Hepatocyte (in vitro differentiated cells): ENCODE results near the gene PITPNB. TPM values are rescaled to one million over a fixed set of nuclear protein-coding genes. Genes with fewer than 3 reads are reported as not detected.

ENCODE experiments used
- DNase-seq: peaks from one replicate; pipeline ENCODE4 v3.0.0-alpha.2; 2016; ENCODE audit warnings: low spot score
- H2AFZ ChIP-seq: fragments of 200-600 bp; sonication (generic); 2 replicates; pipeline ENCODE4 v1.6.0; 2016; ENCODE audit warnings: antibody characterized with exemption, mild to moderate bottlenecking
- H3K27ac ChIP-seq: fragments of 200-600 bp; sonication (generic); 2 replicates; pipeline ENCODE4 v1.5.1; 2016; ENCODE audit warnings: mild to moderate bottlenecking
- H3K27me3 ChIP-seq: fragments of 200-600 bp; sonication (generic); 2 replicates; pipeline ENCODE4 v1.6.1; 2016
- H3K36me3 ChIP-seq: fragments of 200-600 bp; sonication (generic); replicated peaks from 2 replicates; pipeline ENCODE4 v1.5.1; 2016; ENCODE audit warnings: low read depth; ENCODE audit not compliant: insufficient read depth
- H3K4me1 ChIP-seq: fragments of 200-600 bp; sonication (generic); 2 replicates; pipeline ENCODE4 v1.5.1; 2016; ENCODE audit warnings: mild to moderate bottlenecking, moderate library complexity; ENCODE audit not compliant: insufficient read depth
- H3K4me2 ChIP-seq: fragments of 200-600 bp; sonication (generic); 2 replicates; pipeline ENCODE4 v1.6.0; 2016
- H3K4me3 ChIP-seq: fragments of 200-600 bp; sonication (generic); 2 replicates; pipeline ENCODE4 v1.5.1; 2016; ENCODE audit warnings: mild to moderate bottlenecking
- H3K79me2 ChIP-seq: fragments of 200-600 bp; sonication (generic); 2 replicates; pipeline ENCODE4 v1.6.0; 2017; ENCODE audit warnings: mild to moderate bottlenecking
- H3K9me2 ChIP-seq: fragments of 200-600 bp; sonication (generic); replicated peaks from 2 replicates; pipeline ENCODE4 v1.6.0; 2017; ENCODE audit warnings: mild to moderate bottlenecking; ENCODE audit not compliant: insufficient read depth
- H3K9me3 ChIP-seq: fragments of 200-600 bp; sonication (generic); 2 replicates; pipeline ENCODE4 v1.5.1; 2016; ENCODE audit warnings: low read depth, mild to moderate bottlenecking
- H4K20me1 ChIP-seq: fragments of 200-600 bp; sonication (generic); 2 replicates; pipeline ENCODE4 v1.6.0; 2016; ENCODE audit warnings: mild to moderate bottlenecking; ENCODE audit not compliant: insufficient read depth, poor library complexity, severe bottlenecking
- CTCF ChIP-seq: fragments of 200-600 bp; sonication (generic); IDR thresholded peaks from 2 replicates; pipeline ENCODE4 v1.5.1; 2016; ENCODE audit warnings: antibody characterized with exemption, mild to moderate bottlenecking; ENCODE audit not compliant: poor library complexity
- EZH2 ChIP-seq: fragments of 200-600 bp; sonication (generic); IDR thresholded peaks from 2 replicates; pipeline ENCODE4 v1.6.1; 2016; ENCODE audit warnings: antibody characterized with exemption, mild to moderate bottlenecking, borderline replicate concordance
- EZH2phosphoT487 ChIP-seq: fragments of 200-600 bp; sonication (generic); IDR thresholded peaks from one replicate; pipeline ENCODE4 v1.6.1; 2018; ENCODE audit warnings: antibody characterized with exemption, mild to moderate bottlenecking, low read depth, moderate library complexity; ENCODE audit not compliant: unreplicated experiment, severe bottlenecking
- WGBS: methylation state at CpG from one replicate; pipeline ENCODE4 v1.1.6; 2016; ENCODE audit warnings: low lambda C conversion rate; ENCODE audit errors: missing lambda C conversion rate; 5-methylcytosine and 5-hydroxymethylcytosine counted together
- polyA plus RNA-seq: library from polyadenylated mRNA; unstranded; fragments of >200 nt; fragmentation: Nextera tagmentation; extraction: Ambion mirVana; gene quantifications from 2 replicates; pipeline ENCODE4 v1.2.1, GENCODE V29; 2016
- total RNA-seq: library from RNA; depleted of rRNA; stranded (reverse); fragments of >200 nt; gene quantifications from 2 replicates; pipeline ENCODE4 v1.2.3, GENCODE V29; 2014

PITPNB gene
- total and polyA plus RNA-seq, 2 experiments from 2014 or later: 38.7 to 49.3 TPM

GRCh38 chr22:27829620-27830019 lies 89.4 kb downstream of the PITPNB start:
- DNase-seq: no peak
- H3K79me2 ChIP-seq: no peaks in the 10 kb centered on the region
- no peaks in the 10 kb centered on the region for H4K20me1 ChIP-seq
- H3K36me3 ChIP-seq: no peaks in the 10 kb centered on the region
- TF ChIP-seq CTCF (no peak), EZH2 (no peak)
- H3K4me1 ChIP-seq: no peaks in the 10 kb centered on the region
- no peaks in the 10 kb centered on the region for H3K27me3 ChIP-seq
- H3K9me2 ChIP-seq: no peaks in the 10 kb centered on the region
- no peak overlapping the region for H3K4me3 ChIP-seq
- 72% methylated on average over 3 of the region's 3 CpGs for WGBS
- H3K4me2 ChIP-seq: no peak overlapping the region
- no peaks in the 10 kb centered on the region for H3K9me3 ChIP-seq
- H3K27ac ChIP-seq: no peak overlapping the region
- no peak overlapping the region for H2AFZ ChIP-seq

- no peak overlapping the region for H3K27ac ChIP-seq
Observed at GRCh38 chr22:27827604-27828587, 91.2 kb downstream of the PITPNB start.

GRCh38 chr22:27825174-27825573 lies 93.9 kb downstream of the PITPNB start:
- no peak overlapping the region for H3K4me3 ChIP-seq
- no peaks in the 10 kb centered on the region for H3K4me1 ChIP-seq
- H4K20me1 ChIP-seq: no peaks in the 10 kb centered on the region
- H3K9me3 ChIP-seq: no peaks in the 10 kb centered on the region
- DNase-seq: no peak
- H3K9me2 ChIP-seq: no peaks in the 10 kb centered on the region
- no peaks in the 10 kb centered on the region for H3K36me3 ChIP-seq
- no peaks in the 10 kb centered on the region for H3K27me3 ChIP-seq
- H3K27ac ChIP-seq: no peak overlapping the region
- WGBS: 89% methylated on average over 6 of the region's 6 CpGs
- H2AFZ ChIP-seq: no peak overlapping the region
- H3K79me2 ChIP-seq: no peaks in the 10 kb centered on the region
- TF ChIP-seq EZH2phosphoT487 (no peak), EZH2 (no peak), CTCF (peak; percentile 8)
- no peak overlapping the region for H3K4me2 ChIP-seq

More at GRCh38 chr22:27827604-27828587, 91.2 kb downstream of the PITPNB start:
- Histone ChIP-seq H3K4me3 (no peak overlapping the region), H3K27me3 (no peaks in the 10 kb centered on the region), H3K9me3 (no peaks in the 10 kb centered on the region), H3K4me1 (no peaks in the 10 kb centered on the region), H3K4me2 (no peak overlapping the region), H2AFZ (no peak overlapping the region), H3K36me3 (no peaks in the 10 kb centered on the region), H4K20me1 (no peaks in the 10 kb centered on the region), H3K79me2 (no peaks in the 10 kb centered on the region), H3K9me2 (no peaks in the 10 kb centered on the region)
- no peak for DNase-seq
- 89% methylated on average over 23 of the region's 23 CpGs for WGBS
- TF ChIP-seq EZH2phosphoT487 (no peak), EZH2 (no peak)

GRCh38 chr22:27823221-27823620 lies 95.8 kb downstream of the PITPNB start:
- H3K36me3 ChIP-seq: no peaks in the 10 kb centered on the region
- no peak overlapping the region for H2AFZ ChIP-seq
- no peaks in the 10 kb centered on the region for H3K9me3 ChIP-seq
- no peaks in the 10 kb centered on the region for H3K4me1 ChIP-seq
- H4K20me1 ChIP-seq: no peaks in the 10 kb centered on the region
- no peaks in the 10 kb centered on the region for H3K9me2 ChIP-seq
- H3K4me2 ChIP-seq: no peak overlapping the region
- no peak overlapping the region for H3K4me3 ChIP-seq
- H3K27ac ChIP-seq: no peak overlapping the region
- TF ChIP-seq CTCF (no peak), EZH2 (no peak), EZH2phosphoT487 (no peak)
- no peaks in the 10 kb centered on the region for H3K27me3 ChIP-seq
- no peaks in the 10 kb centered on the region for H3K79me2 ChIP-seq
- WGBS: 100% methylated on average over 1 of the region's 1 CpG
- no peak for DNase-seq
